ENCODE measurements around the gene CPNE6.

DNA sequence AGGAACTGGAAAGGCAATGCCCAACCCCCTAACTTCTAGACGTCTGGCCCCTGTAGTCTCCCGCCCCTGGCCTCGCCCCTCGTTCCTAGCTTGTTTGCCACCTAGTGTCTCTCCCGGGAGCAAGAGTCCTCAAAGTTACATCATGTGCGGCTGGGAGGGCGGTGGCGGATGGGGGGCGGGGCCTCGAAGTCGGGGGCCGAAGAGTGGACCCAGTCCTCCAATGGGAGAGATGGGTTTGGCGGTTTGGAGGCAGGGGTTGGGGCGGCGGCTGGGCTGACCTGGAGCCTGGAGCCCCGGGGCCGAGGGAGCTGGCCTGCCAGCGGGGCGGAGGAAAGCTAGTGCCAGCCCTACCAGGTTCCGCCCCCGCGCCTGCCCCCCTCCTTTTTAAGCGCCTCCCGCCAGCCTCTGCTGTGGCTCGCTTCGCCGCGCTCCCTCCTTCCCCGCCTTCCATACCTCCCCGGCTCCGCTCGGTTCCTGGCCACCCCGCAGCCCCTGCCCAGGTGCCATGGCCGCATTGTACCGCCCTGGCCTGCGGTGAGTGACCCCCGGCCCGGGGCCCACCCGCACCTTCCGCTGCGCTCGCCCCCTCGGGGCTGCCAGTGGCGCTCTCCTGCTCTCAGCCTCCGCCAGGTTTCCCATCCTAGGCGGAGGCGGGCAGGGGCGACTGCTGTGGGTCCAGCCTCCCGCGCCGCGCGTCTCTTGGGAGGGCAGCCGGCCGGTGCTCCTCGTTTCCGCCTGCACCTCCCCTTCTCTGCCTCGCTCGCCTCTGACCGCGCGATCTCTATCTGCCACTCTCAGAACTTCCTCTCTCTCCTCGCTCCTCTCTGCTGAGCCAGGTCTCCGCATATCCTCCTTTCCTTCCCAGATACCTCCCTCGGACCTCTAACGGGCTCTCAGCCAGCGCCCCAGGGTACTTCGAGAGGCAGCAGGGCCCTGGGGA is 22.8 kb downstream of the CPNE6 start, which contains the start of gene PCK2:
- TF ChIP-seq, protein P1, sequence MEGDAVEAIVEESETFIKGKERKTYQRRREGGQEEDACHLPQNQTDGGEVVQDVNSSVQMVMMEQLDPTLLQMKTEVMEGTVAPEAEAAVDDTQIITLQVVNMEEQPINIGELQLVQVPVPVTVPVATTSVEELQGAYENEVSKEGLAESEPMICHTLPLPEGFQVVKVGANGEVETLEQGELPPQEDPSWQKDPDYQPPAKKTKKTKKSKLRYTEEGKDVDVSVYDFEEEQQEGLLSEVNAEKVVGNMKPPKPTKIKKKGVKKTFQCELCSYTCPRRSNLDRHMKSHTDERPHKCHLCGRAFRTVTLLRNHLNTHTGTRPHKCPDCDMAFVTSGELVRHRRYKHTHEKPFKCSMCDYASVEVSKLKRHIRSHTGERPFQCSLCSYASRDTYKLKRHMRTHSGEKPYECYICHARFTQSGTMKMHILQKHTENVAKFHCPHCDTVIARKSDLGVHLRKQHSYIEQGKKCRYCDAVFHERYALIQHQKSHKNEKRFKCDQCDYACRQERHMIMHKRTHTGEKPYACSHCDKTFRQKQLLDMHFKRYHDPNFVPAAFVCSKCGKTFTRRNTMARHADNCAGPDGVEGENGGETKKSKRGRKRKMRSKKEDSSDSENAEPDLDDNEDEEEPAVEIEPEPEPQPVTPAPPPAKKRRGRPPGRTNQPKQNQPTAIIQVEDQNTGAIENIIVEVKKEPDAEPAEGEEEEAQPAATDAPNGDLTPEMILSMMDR (IDR thresholded peaks at IDR 0.05; ENCODE audit: low read length): no peak
- TF ChIP-seq EZH2 (optimal IDR thresholded peaks at IDR 0.05; ENCODE audit: low read depth, low read length) (no peak), EZH2phosphoT487 (IDR thresholded peaks at IDR 0.05; ENCODE audit: low read length) (no peak)
